Endodermal cell (in vitro differentiated cells): ENCODE results near the gene AARS2. TPM values are rescaled to one million over a fixed set of nuclear protein-coding genes. Genes with fewer than 3 reads are reported as not detected.

ENCODE experiments used
- DNase-seq: peaks from one replicate; pipeline ENCODE4 v3.0.0-alpha.2; 2017
- H3K27ac ChIP-seq: 2 replicates; pipeline ENCODE4 v1.5.1; 2013; ENCODE audit warnings: mild to moderate bottlenecking, low read depth, low read length, moderate library complexity
- H3K27me3 ChIP-seq: 2 replicates; pipeline ENCODE4 v1.6.1; 2013; ENCODE audit warnings: mild to moderate bottlenecking, low read length, moderate library complexity; ENCODE audit not compliant: insufficient read depth, control insufficient read depth, poor library complexity, severe bottlenecking
- H3K36me3 ChIP-seq: 2 replicates; pipeline ENCODE4 v1.7.0; 2013; ENCODE audit warnings: mild to moderate bottlenecking, low read length, moderate library complexity; ENCODE audit not compliant: control insufficient read depth, insufficient read depth
- H3K4me1 ChIP-seq: one replicate; pipeline ENCODE4 v1.7.0; 2013; ENCODE audit warnings: low read length; ENCODE audit not compliant: control insufficient read depth, insufficient read depth
- H3K4me3 ChIP-seq: 2 replicates; pipeline ENCODE4 v1.5.1; 2013; ENCODE audit warnings: mild to moderate bottlenecking, low read length, moderate library complexity
- H3K9ac ChIP-seq: 2 replicates; pipeline ENCODE4 v1.6.1; 2013; ENCODE audit warnings: mild to moderate bottlenecking, low read length, moderate library complexity; ENCODE audit not compliant: poor library complexity, severe bottlenecking; ENCODE audit errors: extremely low read depth
- H3K9me3 ChIP-seq: 2 replicates; pipeline ENCODE4 v1.6.1; 2013; ENCODE audit warnings: mild to moderate bottlenecking, low read length, moderate library complexity; ENCODE audit not compliant: control insufficient read depth
- H3K27ac Mint-ChIP-seq: 2 replicates; pipeline ENCODE4 v1.8.0; 2020; ENCODE audit warnings: mixed read lengths
- H3K27me3 Mint-ChIP-seq: 2 replicates; pipeline ENCODE4 v1.8.0; 2021; ENCODE audit warnings: mild to moderate bottlenecking, mixed read lengths; ENCODE audit not compliant: insufficient read depth
- H3K36me3 Mint-ChIP-seq: 2 replicates; pipeline ENCODE4 v1.8.0; 2020; ENCODE audit warnings: low read depth, mixed read lengths
- H3K4me1 Mint-ChIP-seq: 2 replicates; pipeline ENCODE4 v1.8.0; 2020; ENCODE audit warnings: mixed read lengths
- H3K4me3 Mint-ChIP-seq: 2 replicates; pipeline ENCODE4 v1.8.0; 2020; ENCODE audit warnings: mild to moderate bottlenecking, moderate library complexity, mixed read lengths
- H3K9me3 Mint-ChIP-seq: 2 replicates; pipeline ENCODE4 v1.8.0; 2020; ENCODE audit warnings: mild to moderate bottlenecking, mixed read lengths
- WGBS, 2 experiments: methylation state at CpG; one replicate each; pipeline versions ENCODE4 v1.1.5 to v1.1.7; 2013; ENCODE audit warnings: missing lambda C conversion rate in 2 of 2, mixed read lengths in 1 of 2; ENCODE audit not compliant: insufficient coverage in 1 of 2, insufficient read length in 1 of 2; 5-methylcytosine and 5-hydroxymethylcytosine counted together
- long read RNA-seq, 4 experiments: library from polyadenylated mRNA in 2 of 4; library from RNA in 1 of 4; library from capped mRNA in 1 of 4; stranded (forward) in 3 of 4; unstranded in 1 of 4; transcript quantifications; one replicate each; pipeline ENCODE4 v2.0.0, GENCODE V29; 2020 to 2021; ENCODE audit warnings: inconsistent platforms in 1 of 4
- polyA plus RNA-seq, 2 experiments: library from polyadenylated mRNA; stranded (reverse); fragments of 50-300 nt; gene quantifications; one replicate each; pipeline ENCODE4 v1.2.3, GENCODE V29; 2013
- total RNA-seq, 2 donors: library from RNA; stranded (reverse); fragmentation: NEBNext Ultra II Directional in 1 of 2; extraction: Animal tissue kit (Norgen Biotek cat#: 25700) in 1 of 2; gene quantifications; 2 replicates in 1 of 2; 3 replicates in 1 of 2; pipeline ENCODE4 v1.2.1, GENCODE V29; 2021
- TF ChIP-seq, protein P1 (sequence below): fragments of 200-600 bp; sonication (generic); conservative IDR thresholded peaks from 2 replicates; pipeline ENCODE4 v1.5.0; 2021; ENCODE audit warnings: antibody characterized with exemption, mild to moderate bottlenecking

The AARS2 gene
- 10 to 100 TPM; 22.9 to 24.7 TPM for total RNA-seq
- 16.6 TPM for polyA plus RNA-seq (2013, experiment 1 of 2)
- 15.5 TPM for polyA plus RNA-seq (2013, experiment 2 of 2)
- long read RNA-seq, experiment 1, partial matches to known transcripts: 2 of 5 reads
- long read RNA-seq, experiment 1, other reads (novel, unspliced or antisense): 3 of 5 reads
- long read RNA-seq, experiment 2, transcript AARS2-201 (22 exons, 3,854 nt): major isoform, 14 of 43 reads
- long read RNA-seq, experiment 2, partial matches to known transcripts: 15 of 43 reads
- long read RNA-seq, experiment 2, other reads (novel, unspliced or antisense): 14 of 43 reads
- long read RNA-seq, experiment 3, transcript AARS2-201 (22 exons, 3,854 nt): major isoform, 97 of 137 reads
- long read RNA-seq, experiment 3, partial matches to known transcripts: 6 of 137 reads
- long read RNA-seq, experiment 3, other reads (novel, unspliced or antisense): 34 of 137 reads
- long read RNA-seq, experiment 4, partial matches to known transcripts: 3 of 3 reads
- long read RNA-seq, experiment 4, other reads (novel, unspliced or antisense): 0 of 3 reads

DNA sequence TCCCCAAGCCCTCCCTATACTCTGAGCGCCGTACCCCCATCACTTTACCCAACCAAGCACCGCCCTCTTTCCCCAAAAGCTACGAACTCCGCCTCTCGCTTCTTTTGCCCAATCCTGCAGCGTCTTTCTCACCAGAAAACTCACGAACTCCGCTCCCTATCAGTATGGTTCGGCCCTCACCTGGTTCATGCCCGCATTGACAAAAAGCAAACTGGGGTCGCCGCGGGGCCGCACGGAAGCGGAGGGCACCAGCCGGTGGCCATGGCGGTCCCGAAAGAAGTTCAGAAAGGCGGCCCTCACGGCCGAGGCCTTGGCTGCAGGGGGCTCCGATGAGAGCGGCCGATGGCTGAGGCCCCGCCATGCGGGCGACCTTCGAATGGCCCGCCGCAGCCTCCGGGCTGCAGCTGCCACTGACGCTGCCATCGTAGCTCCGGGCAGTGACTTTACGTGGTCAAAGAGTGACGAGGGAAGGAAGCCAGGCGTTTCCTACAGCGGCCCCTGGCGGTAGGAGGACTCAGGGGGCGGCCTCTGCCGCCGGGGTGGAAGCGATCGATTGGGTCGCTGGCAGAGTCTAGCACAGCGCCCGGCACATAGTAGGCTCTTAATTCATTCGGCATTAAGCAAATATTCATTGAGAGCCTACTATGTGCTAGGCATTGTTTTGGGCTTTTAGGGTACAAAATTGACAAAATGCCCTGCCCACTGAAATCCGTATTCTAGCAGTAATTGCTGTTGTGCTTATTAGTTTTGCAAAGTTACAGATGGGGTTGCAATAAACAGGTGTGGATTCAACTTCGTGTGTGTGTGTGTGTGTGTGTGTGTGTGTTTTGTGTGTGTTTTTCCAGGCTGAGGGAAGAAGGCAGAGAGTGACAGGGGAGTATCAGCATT, at the start of gene AARS2:
Gene AARS2 (minus strand): TSS at position 447 of the 888 bp plus-strand sequence. CDS start 24 bp downstream, at position 423.
- Mint-ChIP-seq H3K27me3 (peaks cover 3% of the 10 kb centered on the region), H3K36me3 (peaks cover 34% of the 10 kb centered on the region), H3K27ac (peak within 1 kb of the TSS; percentile 96), H3K4me1 (peaks cover 7% of the 10 kb centered on the region), H3K4me3 (peak within 1 kb of the TSS; percentile 96), H3K9me3 (no peaks in the 10 kb centered on the region)
- peak; percentile 97 for DNase-seq
- 4 to 6% methylated on average over 30 to 52 of the region's 52 CpGs for WGBS, 2 experiments
- H3K4me1 ChIP-seq: no peaks in the 10 kb centered on the region
- peak within 1 kb of the TSS; percentile 88 for H3K9ac ChIP-seq
- peak within 1 kb of the TSS; percentile 60 for H3K27ac ChIP-seq
- H3K27me3 ChIP-seq: no peaks in the 10 kb centered on the region
- peaks cover 30% of the 10 kb centered on the region for H3K36me3 ChIP-seq
- no peaks in the 10 kb centered on the region for H3K9me3 ChIP-seq
- peak within 1 kb of the TSS; percentile 99 for H3K4me3 ChIP-seq
- TF ChIP-seq, protein P1, sequence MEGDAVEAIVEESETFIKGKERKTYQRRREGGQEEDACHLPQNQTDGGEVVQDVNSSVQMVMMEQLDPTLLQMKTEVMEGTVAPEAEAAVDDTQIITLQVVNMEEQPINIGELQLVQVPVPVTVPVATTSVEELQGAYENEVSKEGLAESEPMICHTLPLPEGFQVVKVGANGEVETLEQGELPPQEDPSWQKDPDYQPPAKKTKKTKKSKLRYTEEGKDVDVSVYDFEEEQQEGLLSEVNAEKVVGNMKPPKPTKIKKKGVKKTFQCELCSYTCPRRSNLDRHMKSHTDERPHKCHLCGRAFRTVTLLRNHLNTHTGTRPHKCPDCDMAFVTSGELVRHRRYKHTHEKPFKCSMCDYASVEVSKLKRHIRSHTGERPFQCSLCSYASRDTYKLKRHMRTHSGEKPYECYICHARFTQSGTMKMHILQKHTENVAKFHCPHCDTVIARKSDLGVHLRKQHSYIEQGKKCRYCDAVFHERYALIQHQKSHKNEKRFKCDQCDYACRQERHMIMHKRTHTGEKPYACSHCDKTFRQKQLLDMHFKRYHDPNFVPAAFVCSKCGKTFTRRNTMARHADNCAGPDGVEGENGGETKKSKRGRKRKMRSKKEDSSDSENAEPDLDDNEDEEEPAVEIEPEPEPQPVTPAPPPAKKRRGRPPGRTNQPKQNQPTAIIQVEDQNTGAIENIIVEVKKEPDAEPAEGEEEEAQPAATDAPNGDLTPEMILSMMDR: peak; percentile 99

DNA sequence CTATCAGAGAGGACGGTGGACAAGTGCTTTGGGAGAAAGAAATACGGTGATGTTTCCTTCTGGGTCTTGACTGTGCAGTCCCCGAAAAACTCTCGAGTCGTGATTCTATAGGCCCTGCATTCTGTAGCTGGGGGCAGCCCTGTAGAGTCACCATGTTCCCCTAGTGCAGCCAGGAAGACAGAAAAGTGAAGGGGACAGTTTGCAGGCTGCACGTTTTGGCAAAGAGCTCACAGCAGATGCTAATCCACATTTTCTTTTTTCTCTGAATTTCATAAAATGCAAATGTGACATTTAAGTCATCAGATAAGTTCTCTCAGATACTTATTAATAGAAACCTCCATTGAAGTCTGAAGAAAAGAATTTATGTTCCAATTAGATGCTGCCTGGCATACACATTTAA, 48.8 kb upstream of the AARS2 start:
- H3K4me1 Mint-ChIP-seq: peaks cover 7% of the 10 kb centered on the region
- H3K27me3 ChIP-seq: peaks cover 6% of the 10 kb centered on the region
- WGBS, 2 experiments: 92 to 97% methylated on average over 5 to 6 of the region's 6 CpGs

DNA sequence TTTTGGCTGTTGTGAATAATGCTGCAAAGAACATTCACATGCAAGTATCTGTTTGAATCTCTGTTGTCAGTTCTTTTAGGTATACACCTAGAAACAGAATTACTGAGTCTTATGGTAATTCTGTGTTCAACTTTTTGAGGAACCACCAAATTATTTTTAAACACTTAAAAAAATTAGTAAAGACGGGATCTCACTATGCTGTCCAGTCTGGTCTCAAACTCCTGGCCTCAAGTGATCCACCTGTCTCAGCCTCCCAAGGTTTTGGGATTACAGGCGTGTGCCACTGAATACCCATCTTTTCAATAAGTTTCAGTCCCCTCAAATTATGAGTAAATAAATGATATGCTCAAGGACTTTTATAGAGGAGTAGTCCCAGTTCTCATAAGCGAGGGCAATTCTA, 46.8 kb upstream of the AARS2 start:
- Histone ChIP-seq H3K36me3 (no peaks in the 10 kb centered on the region), H3K4me1 (no peaks in the 10 kb centered on the region), H3K27ac (no peak overlapping the region), H3K9me3 (peaks cover 6% of the 10 kb centered on the region), H3K27me3 (peaks cover 5% of the 10 kb centered on the region), H3K4me3 (no peak overlapping the region), H3K9ac (no peak overlapping the region)
- Mint-ChIP-seq H3K27me3 (peaks cover 16% of the 10 kb centered on the region), H3K27ac (no peak overlapping the region), H3K9me3 (no peaks in the 10 kb centered on the region), H3K4me3 (no peak overlapping the region), H3K36me3 (no peaks in the 10 kb centered on the region), H3K4me1 (peaks cover 7% of the 10 kb centered on the region)
- no peak for DNase-seq
- WGBS, 2 experiments: 92 to 95% methylated on average over 2 to 3 of the region's 3 CpGs
- TF ChIP-seq, protein P1: no peak

More for the DNA sequence above, 48.8 kb upstream of the AARS2 start:
- Histone ChIP-seq H3K9ac (no peak overlapping the region), H3K36me3 (no peaks in the 10 kb centered on the region), H3K4me3 (no peak overlapping the region), H3K9me3 (no peaks in the 10 kb centered on the region), H3K4me1 (no peaks in the 10 kb centered on the region), H3K27ac (no peak overlapping the region)
- no peak overlapping the region for H3K4me3 Mint-ChIP-seq
- peaks cover 4% of the 10 kb centered on the region for H3K27me3 Mint-ChIP-seq
- TF ChIP-seq, protein P1: no peak
- no peaks in the 10 kb centered on the region for H3K36me3 Mint-ChIP-seq
- H3K9me3 Mint-ChIP-seq: no peaks in the 10 kb centered on the region
- no peak for DNase-seq
- H3K27ac Mint-ChIP-seq: no peak overlapping the region
